NCI-H82 treated with DMSO at 0.1 percent for 48 hours (cell line): ENCODE data around the gene PDE3A.

Experiments
- DNase-seq: peaks from one replicate; lab custom pipeline; 2025; ENCODE audit not compliant: unreplicated experiment; lab: John Stamatoyannopoulos, UW

PDE3A gene

GRCh38 chr12:20681334-20681733, 313.0 kb downstream of the PDE3A start:
- DNase-seq = no peak

- DNase-seq = no peak
Observed at GRCh38 chr12:20695232-20695631, 326.9 kb downstream of the PDE3A start, which contains the start of gene SLCO1C1. SLCO1C1 (plus strand) TSS chr12:20695332; CDS start chr12:20699577, 4,245 bp downstream.

- no peak for DNase-seq
Observed at GRCh38 chr12:20696181-20696905, 328.0 kb downstream of the PDE3A start.

- no peak for DNase-seq
Observed at GRCh38 chr12:20701106-20701505, 332.8 kb downstream of the PDE3A start.

GRCh38 chr12:20704860-20705259, 336.5 kb downstream of the PDE3A start:
- DNase-seq = no peak

- DNase-seq = no peak
Observed at GRCh38 chr12:20711846-20712245, 343.5 kb downstream of the PDE3A start.

- DNase-seq = no peak
Observed at GRCh38 chr12:20716037-20716436, 347.7 kb downstream of the PDE3A start.

- no peak for DNase-seq
Observed at GRCh38 chr12:20716985-20717384, 348.6 kb downstream of the PDE3A start.

GRCh38 chr12:20718294-20718693, 350.0 kb downstream of the PDE3A start:
- DNase-seq = no peak

- no peak for DNase-seq
Observed at GRCh38 chr12:20722142-20722541, 353.8 kb downstream of the PDE3A start.

GRCh38 chr12:20731274-20731673, 362.9 kb downstream of the PDE3A start:
- no peak for DNase-seq
